OCI-LY3 (cell line): ENCODE measurements around the gene DHX35.
A peak's percentile ranks its signal among the peaks of the same experiment; 100 is the strongest.

Experiments
- H2AFZ ChIP-seq: fragments of 200-600, 300-600 bp; shearing (Covaris generic); 2 replicates; pipeline ENCODE4 v1.6.0; 2014; ENCODE audit warnings: antibody characterized with exemption, low read depth, low read length
- H3K27ac ChIP-seq: fragments of 200-600, 300-600 bp; sonication (generic); 2 replicates; pipeline ENCODE4 v1.5.1; 2014; ENCODE audit warnings: mild to moderate bottlenecking, low read length, moderate library complexity, mixed read lengths
- H3K27me3 ChIP-seq: fragments of 200-600, 300-600 bp; sonication (generic); 2 replicates; pipeline ENCODE4 v1.6.1; 2014; ENCODE audit warnings: low read depth, low read length, mixed read lengths
- H3K36me3 ChIP-seq: fragments of 200-600, 300-600 bp; sonication (generic); replicated peaks from 2 replicates; pipeline ENCODE3; 2014; ENCODE audit warnings: low read depth, low read length, mixed read lengths
- H3K4me1 ChIP-seq: fragments of 300-600, 200-600 bp; sonication (generic); 2 replicates; pipeline ENCODE4 v1.6.1; 2014; ENCODE audit warnings: low read length, mixed read lengths
- H3K4me2 ChIP-seq: fragments of 200-600, 300-600 bp; sonication (generic); 2 replicates; pipeline ENCODE4 v1.6.1; 2014; ENCODE audit warnings: low read length, mixed read lengths
- H3K4me3 ChIP-seq: fragments of 300-600, 200-600 bp; sonication (generic); 2 replicates; pipeline ENCODE4 v1.5.1; 2014; ENCODE audit warnings: antibody characterized with exemption, mild to moderate bottlenecking, low read length, moderate library complexity
- H3K79me2 ChIP-seq: fragments of 300-600, 200-600 bp; shearing (Covaris generic); 2 replicates; pipeline ENCODE4 v1.6.1; 2014; ENCODE audit warnings: mild to moderate bottlenecking, low read length, mixed read lengths
- H3K9ac ChIP-seq: fragments of 300-600, 200-600 bp; shearing (Covaris generic); 2 replicates; pipeline ENCODE4 v1.6.0; 2014; ENCODE audit warnings: mild to moderate bottlenecking, low read length, moderate library complexity
- H3K9me3 ChIP-seq: fragments of 200-600, 300-600 bp; shearing (Covaris generic); 2 replicates; pipeline ENCODE4 v1.6.1; 2014; ENCODE audit warnings: low read length, mixed read lengths; ENCODE audit not compliant: insufficient read depth
- H4K20me1 ChIP-seq: fragments of 200-600, 300-600 bp; sonication (generic); 2 replicates; pipeline ENCODE4 v1.6.1; 2016; ENCODE audit warnings: low read length, mixed read lengths; ENCODE audit not compliant: insufficient read depth
- EZH2phosphoT487 ChIP-seq: fragments of 200-600 bp; shearing (Covaris generic); IDR thresholded peaks from 2 replicates; pipeline ENCODE4 v1.6.1; 2018; ENCODE audit warnings: antibody characterized with exemption, mixed run types, low read depth
- TF ChIP-seq, protein P1 (sequence below): fragments of 200-600, 300-600 bp; sonication (generic); IDR thresholded peaks from 2 replicates; pipeline ENCODE4 v1.5.1; 2014; ENCODE audit warnings: antibody characterized with exemption, low read length, low read depth

DHX35 gene

DNA sequence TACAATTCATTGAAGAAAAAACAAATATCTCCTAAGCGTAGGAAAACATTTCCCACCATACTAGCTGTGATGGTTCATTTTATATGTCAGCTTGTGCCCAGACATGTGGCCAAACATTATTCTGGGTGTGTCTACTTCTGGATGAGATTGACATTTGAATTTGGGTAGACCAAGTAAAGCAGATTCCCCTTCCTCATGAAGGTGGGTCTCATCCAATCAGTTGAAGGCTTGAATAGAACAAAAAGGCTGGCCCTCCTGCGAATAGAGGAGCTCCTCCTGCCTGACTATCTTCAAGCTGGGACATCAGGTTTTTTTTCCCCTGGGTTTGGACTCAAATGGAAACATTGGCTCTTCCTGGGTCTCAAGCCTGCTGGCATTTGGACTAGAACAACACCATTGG, 113.6 kb downstream of the DHX35 start:
- Histone ChIP-seq H3K27ac (no peak overlapping the region), H3K9ac (no peak overlapping the region), H3K9me3 (no peaks in the 10 kb centered on the region), H3K4me3 (no peak overlapping the region), H4K20me1 (no peaks in the 10 kb centered on the region), H3K4me1 (no peaks in the 10 kb centered on the region), H3K79me2 (no peaks in the 10 kb centered on the region), H3K36me3 (no peaks in the 10 kb centered on the region), H2AFZ (no peak overlapping the region), H3K4me2 (no peak overlapping the region), H3K27me3 (peaks cover 60% of the 10 kb centered on the region)
- TF ChIP-seq, protein P1, sequence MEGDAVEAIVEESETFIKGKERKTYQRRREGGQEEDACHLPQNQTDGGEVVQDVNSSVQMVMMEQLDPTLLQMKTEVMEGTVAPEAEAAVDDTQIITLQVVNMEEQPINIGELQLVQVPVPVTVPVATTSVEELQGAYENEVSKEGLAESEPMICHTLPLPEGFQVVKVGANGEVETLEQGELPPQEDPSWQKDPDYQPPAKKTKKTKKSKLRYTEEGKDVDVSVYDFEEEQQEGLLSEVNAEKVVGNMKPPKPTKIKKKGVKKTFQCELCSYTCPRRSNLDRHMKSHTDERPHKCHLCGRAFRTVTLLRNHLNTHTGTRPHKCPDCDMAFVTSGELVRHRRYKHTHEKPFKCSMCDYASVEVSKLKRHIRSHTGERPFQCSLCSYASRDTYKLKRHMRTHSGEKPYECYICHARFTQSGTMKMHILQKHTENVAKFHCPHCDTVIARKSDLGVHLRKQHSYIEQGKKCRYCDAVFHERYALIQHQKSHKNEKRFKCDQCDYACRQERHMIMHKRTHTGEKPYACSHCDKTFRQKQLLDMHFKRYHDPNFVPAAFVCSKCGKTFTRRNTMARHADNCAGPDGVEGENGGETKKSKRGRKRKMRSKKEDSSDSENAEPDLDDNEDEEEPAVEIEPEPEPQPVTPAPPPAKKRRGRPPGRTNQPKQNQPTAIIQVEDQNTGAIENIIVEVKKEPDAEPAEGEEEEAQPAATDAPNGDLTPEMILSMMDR: no peak
- TF ChIP-seq EZH2phosphoT487: no peak

DNA sequence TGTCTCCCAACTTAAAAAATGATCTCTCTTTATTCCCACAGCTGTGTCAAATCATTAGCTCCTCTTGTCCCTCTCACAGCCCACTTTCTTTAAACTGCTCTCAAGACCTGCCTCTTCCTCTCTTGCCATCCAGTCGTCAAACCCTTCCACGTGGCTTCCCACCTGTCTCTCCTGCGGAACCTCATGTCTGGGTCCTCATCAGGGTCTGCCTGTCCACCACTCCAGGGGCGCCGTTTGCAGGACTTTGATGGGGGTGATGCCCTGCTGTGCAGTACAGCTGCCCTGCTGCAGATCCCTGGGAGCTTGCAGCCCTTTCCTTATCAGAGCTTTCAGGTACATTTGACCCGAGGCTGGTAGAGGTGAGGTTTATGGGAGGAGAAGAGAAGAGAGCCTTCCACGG, 114.8 kb downstream of the DHX35 start:
- Histone ChIP-seq H3K36me3 (no peaks in the 10 kb centered on the region), H3K9me3 (no peaks in the 10 kb centered on the region), H3K4me3 (no peak overlapping the region), H3K9ac (no peak overlapping the region), H3K27me3 (peaks cover 55% of the 10 kb centered on the region), H3K79me2 (no peaks in the 10 kb centered on the region), H3K4me1 (no peaks in the 10 kb centered on the region), H4K20me1 (no peaks in the 10 kb centered on the region), H2AFZ (no peak overlapping the region), H3K4me2 (no peak overlapping the region), H3K27ac (no peak overlapping the region)
- TF ChIP-seq, protein P1: no peak
- TF ChIP-seq EZH2phosphoT487: no peak

DNA sequence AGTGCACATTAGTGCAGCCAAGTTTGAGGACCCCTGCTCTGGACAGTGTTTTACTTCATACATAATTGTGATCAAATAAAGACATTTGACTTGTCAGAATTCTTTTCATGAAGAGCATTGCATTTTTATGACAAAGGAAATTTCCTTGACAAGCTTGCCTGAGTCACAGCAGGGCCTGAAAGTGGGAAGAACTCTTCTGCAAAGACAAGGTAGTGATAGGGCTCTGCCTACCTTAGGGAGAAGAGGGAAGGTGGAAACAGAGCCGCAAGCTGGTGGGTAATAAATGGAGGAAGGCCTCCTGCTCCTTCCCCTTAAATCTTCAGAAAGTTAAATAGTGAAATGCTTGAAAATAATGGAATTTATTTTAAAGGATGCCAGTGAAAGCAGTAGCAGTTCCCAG, 118.2 kb downstream of the DHX35 start:
- no peaks in the 10 kb centered on the region for H4K20me1 ChIP-seq
- H3K27me3 ChIP-seq: peaks cover 45% of the 10 kb centered on the region
- TF ChIP-seq, protein P1: no peak
- TF ChIP-seq EZH2phosphoT487: no peak
- H3K79me2 ChIP-seq: no peaks in the 10 kb centered on the region
- no peaks in the 10 kb centered on the region for H3K4me1 ChIP-seq
- H3K9ac ChIP-seq: no peak overlapping the region
- no peaks in the 10 kb centered on the region for H3K9me3 ChIP-seq
- no peak overlapping the region for H3K27ac ChIP-seq
- H3K36me3 ChIP-seq: no peaks in the 10 kb centered on the region
- H3K4me2 ChIP-seq: no peak overlapping the region
- no peak overlapping the region for H2AFZ ChIP-seq
- H3K4me3 ChIP-seq: no peak overlapping the region

DNA sequence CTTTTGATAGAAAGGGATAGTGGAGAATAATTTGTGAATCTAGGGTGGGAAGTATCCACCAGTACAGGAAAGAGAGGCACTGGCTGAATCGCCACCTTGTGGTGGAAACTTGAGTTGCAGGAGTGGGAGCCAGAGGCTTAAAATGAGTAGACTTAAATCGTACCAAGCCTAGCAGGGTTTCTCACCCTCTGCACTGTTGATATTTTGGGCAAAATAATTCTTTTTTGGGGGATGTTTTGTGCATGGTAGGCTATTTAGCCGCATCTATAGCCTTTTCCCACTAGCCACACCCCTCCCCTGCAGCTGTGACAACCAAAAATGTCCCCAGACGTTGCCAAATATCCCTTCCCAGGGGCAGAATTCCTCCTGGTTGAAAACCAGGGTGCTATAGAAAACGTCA, 119.1 kb downstream of the DHX35 start:
- no peaks in the 10 kb centered on the region for H3K79me2 ChIP-seq
- H3K4me2 ChIP-seq: no peak overlapping the region
- H4K20me1 ChIP-seq: no peaks in the 10 kb centered on the region
- TF ChIP-seq, protein P1: peak; percentile 95
- TF ChIP-seq EZH2phosphoT487: no peak
- no peaks in the 10 kb centered on the region for H3K36me3 ChIP-seq
- H3K27me3 ChIP-seq: peaks cover 40% of the 10 kb centered on the region
- H3K9me3 ChIP-seq: no peaks in the 10 kb centered on the region
- no peak overlapping the region for H2AFZ ChIP-seq
- no peaks in the 10 kb centered on the region for H3K4me1 ChIP-seq
- H3K9ac ChIP-seq: no peak overlapping the region
- no peak overlapping the region for H3K27ac ChIP-seq
- H3K4me3 ChIP-seq: no peak overlapping the region
